Left forelimb (tissue), 1 donor: Measurements from ENCODE around the gene OR4M1.
"Not testable (repeated sequence)": the region's sequence is repeated elsewhere in the genome, so short reads cannot be mapped to it uniquely, and the experiment has no call there.

Experiments
- DNase-seq: peaks from one replicate; pipeline ENCODE4 v3.0.0-alpha.2; 2018; ENCODE audit warnings: low spot score

The OR4M1 gene, protein sequence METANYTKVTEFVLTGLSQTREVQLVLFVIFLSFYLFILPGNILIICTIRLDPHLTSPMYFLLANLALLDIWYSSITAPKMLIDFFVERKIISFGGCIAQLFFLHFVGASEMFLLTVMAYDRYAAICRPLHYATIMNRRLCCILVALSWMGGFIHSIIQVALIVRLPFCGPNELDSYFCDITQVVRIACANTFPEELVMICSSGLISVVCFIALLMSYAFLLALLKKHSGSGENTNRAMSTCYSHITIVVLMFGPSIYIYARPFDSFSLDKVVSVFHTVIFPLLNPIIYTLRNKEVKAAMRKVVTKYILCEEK

GRCh38 chr14:19773204-19773603 lies at the start of gene OR4M1:
OR4M1 (plus strand) TSS chr14:19773504; CDS start chr14:19780323, 6,819 bp downstream.
- not testable (repeated sequence) for DNase-seq

- no peak for DNase-seq
Measured at GRCh38 chr14:19729359-19729758, 43.9 kb upstream of the OR4M1 start.

- no peak for DNase-seq
Measured at GRCh38 chr14:19729763-19730162, 43.5 kb upstream of the OR4M1 start.

GRCh38 chr14:19733893-19734292 lies 39.4 kb upstream of the OR4M1 start:
- DNase-seq, result not testable (repeated sequence)

GRCh38 chr14:19743256-19743655 lies 30.0 kb upstream of the OR4M1 start, which contains the start of gene OR4Q3:
OR4Q3 (plus strand) TSS chr14:19743571.
- DNase-seq, result no peak

- DNase-seq, result not testable (repeated sequence)
Measured at GRCh38 chr14:19752316-19752715, 21.0 kb upstream of the OR4M1 start.

DNA sequence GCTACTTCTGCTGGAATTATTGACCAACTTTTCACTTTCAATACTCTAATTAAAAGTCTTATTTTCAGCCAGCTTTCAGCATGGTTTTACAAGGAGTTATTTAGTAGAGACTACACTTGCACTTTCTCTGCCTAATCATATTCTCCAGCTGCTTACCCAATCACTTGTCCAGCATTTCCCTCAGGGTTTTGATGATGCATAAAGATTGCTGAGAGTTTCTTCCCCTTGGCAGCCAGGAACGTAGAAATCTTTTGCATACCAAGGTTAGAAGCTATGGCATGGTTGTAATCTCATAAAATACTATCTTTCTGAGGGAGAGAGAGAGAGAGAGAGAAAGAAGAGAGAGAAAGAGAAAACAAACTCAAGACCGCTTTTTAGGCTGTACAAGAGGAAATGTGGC lies 19.1 kb upstream of the OR4M1 start:
- no peak for DNase-seq

DNA sequence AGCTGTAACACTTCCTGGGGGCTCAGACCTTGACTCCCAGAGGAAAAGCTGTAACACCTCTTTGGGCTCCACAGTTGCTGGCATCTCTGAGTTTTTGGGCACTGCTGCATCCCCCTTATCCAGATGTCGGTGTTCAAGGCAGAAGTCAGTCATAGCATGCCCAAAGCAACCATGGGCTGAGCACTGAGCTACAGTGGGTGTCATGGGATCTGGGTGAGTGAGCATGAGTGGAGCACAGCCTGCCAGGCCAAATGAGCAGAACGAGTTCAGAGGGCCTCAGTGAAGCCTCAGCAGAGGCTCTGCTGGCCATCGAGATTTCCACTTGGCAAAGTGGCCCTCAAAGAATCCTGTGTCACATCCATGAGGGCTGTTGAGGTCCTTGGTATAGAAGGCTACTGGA lies 1.8 kb upstream of the OR4M1 start:
- not testable (repeated sequence) for DNase-seq

- no peak for DNase-seq
Measured at GRCh38 chr14:19771895-19772430, 1.3 kb upstream of the OR4M1 start.

GRCh38 chr14:19772454-19772853 lies 850 bp upstream of the OR4M1 start:
- DNase-seq, result not testable (repeated sequence)

DNA sequence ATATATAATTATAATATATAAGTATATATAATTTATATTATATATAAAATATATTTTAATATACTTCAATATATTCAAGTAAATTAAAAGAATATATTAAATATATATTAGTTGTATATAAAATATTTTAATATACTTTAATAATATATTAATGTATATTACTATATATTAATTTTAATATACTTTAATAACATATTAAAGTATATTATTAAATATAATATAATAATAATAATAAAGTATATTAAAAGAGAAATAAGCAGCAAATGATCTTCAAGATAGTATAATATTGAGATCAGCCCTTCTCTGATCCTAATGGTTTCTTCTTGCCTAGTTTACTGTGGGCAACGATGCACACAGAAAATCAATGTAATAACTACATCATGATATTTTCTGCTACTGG lies 2.3 kb downstream of the OR4M1 start:
- no peak for DNase-seq

GRCh38 chr14:19785848-19786247 lies 12.5 kb downstream of the OR4M1 start:
- not testable (repeated sequence) for DNase-seq

DNA sequence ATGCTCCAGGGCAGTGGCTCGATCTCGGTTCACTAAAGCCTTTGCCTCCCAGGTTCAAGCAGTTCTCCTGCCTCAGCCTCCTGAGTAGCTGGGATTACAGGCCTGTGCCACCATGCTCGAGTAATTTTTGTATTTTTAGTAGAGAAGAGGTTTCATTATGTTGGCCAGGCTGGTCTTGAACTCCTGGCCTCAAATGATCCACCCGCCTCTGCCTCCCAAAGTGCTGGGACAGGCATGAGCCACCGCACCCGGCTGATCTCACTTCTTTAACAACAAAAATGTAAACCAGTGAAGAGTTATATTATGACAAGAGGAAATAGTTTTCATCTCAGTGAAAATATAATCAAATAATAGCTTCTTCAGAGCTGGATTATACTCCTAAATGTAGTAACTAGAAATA lies 14.0 kb downstream of the OR4M1 start:
- not testable (repeated sequence) for DNase-seq

DNA sequence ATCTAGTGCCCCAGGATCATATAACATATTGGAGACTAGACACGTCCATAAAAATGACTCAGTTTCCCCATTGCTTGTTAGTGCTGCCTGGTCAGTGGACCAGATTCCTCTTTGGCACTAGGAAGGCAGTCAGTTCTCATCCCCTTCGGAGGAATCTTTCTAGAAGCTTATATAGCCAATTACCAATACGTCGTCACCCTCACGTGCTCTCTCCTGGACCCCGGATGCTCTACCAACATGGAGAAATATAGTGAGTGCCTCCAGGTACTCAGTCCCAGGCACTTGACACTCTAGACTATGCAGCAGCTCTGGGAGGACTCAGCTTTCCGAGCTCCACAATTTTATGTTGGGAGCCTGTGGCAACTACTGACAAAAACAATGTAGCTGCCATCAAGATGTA lies 14.8 kb downstream of the OR4M1 start:
- DNase-seq, result not testable (repeated sequence)

- DNase-seq, result not testable (repeated sequence)
Measured at GRCh38 chr14:19796520-19797108, 23.3 kb downstream of the OR4M1 start.

- no peak for DNase-seq
Measured at GRCh38 chr14:19799880-19800279, 26.6 kb downstream of the OR4M1 start.

- DNase-seq, result no peak
Measured at GRCh38 chr14:19800282-19801117, 27.2 kb downstream of the OR4M1 start.

GRCh38 chr14:19801118-19801464 lies 27.8 kb downstream of the OR4M1 start:
- no peak for DNase-seq

- DNase-seq, result not testable (repeated sequence)
Measured at GRCh38 chr14:19803470-19803869, 30.2 kb downstream of the OR4M1 start, which contains the start of gene OR4N2. OR4N2 (plus strand) TSS chr14:19803770; CDS start chr14:19827449, 23,679 bp downstream.

DNA sequence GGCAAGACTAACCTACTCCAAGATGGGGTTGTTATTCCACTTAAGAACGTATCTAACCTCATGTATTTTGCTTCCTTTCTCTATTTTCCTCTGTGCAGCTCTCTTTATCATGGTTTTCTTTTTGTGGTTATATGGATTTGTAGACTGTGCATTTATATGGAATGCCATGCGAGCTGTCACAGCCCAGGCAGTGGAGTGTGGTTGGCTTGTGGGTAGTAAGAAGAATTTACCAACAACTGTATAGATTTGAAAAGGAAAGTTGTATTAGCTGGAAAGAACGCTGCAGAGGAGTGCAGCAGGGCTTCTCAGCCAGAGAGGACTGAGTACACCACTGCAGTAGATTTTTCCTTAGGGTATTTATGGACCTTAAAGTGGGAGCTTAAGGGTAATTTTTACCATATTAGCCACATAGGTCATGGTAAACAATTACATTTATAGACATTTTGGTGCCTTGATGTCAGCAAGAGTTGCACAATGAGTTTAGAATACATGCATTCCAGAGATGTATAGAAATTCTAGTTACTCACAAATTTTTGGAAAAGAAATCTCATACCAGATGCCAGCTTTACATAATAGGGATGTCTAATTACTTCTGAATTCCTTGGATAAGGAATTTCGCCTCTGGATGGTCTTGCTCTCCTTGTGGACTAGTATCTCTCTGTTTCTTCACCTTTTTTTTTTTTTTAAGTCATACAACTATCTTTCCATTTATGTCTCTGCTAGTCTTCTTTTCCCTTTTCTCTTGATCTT lies 40.0 kb downstream of the OR4M1 start:
- not testable (repeated sequence) for DNase-seq

GRCh38 chr14:19819879-19820278 lies 46.6 kb downstream of the OR4M1 start:
- DNase-seq, result not testable (repeated sequence)

GRCh38 chr14:19821016-19821415 lies 47.7 kb downstream of the OR4M1 start:
- not testable (repeated sequence) for DNase-seq
